HFFc6 (cell line): ENCODE results near the gene RSPH6A. TPM values are rescaled to one million over a fixed set of nuclear protein-coding genes. Genes with fewer than 3 reads are reported as not detected.

ENCODE experiments used
- DNase-seq: peaks from one replicate; pipeline ENCODE4 v3.0.0-alpha.2; 2018
- H3K27ac Mint-ChIP-seq: 2 replicates; pipeline ENCODE4 v1.8.0; 2020; ENCODE audit warnings: mild to moderate bottlenecking, mixed read lengths
- H3K27me3 Mint-ChIP-seq: 2 replicates; pipeline ENCODE4 v1.8.0; 2021; ENCODE audit warnings: mild to moderate bottlenecking, moderate library complexity, mixed read lengths; ENCODE audit not compliant: insufficient read depth
- H3K36me3 Mint-ChIP-seq: 2 replicates; pipeline ENCODE4 v1.8.0; 2021; ENCODE audit warnings: low read depth, mixed read lengths
- H3K4me1 Mint-ChIP-seq: 2 replicates; pipeline ENCODE4 v1.8.0; 2020; ENCODE audit warnings: low read depth, mixed read lengths
- H3K4me3 Mint-ChIP-seq: 2 replicates; pipeline ENCODE4 v1.8.0; 2020; ENCODE audit warnings: mild to moderate bottlenecking, moderate library complexity, mixed read lengths
- H3K9me3 Mint-ChIP-seq: 2 replicates; pipeline ENCODE4 v1.8.0; 2020; ENCODE audit warnings: mild to moderate bottlenecking, mixed read lengths
- CTCF ChIP-seq: fragments of 200-600 bp; sonication (generic); IDR thresholded peaks from 2 replicates; pipeline ENCODE4 v1.5.0; 2021; ENCODE audit warnings: antibody characterized with exemption, mild to moderate bottlenecking
- total RNA-seq, 6 experiments: library from RNA; stranded (reverse); fragmentation: NEBNext Ultra II Directional; extraction: Animal tissue kit (Norgen Biotek cat#: 25700); gene quantifications; 2 replicates in 1 of 6; 3 replicates in 5 of 6; pipeline ENCODE4 v1.2.3, GENCODE V29; 2021

The RSPH6A gene
- total RNA-seq, 6 experiments from 2014 or later = 0.07 TPM; not detected in 5

GRCh38 chr19:45767410-45767880 lies 47.7 kb downstream of the RSPH6A start:
- DNase-seq = peak; percentile 80
- H3K4me3 Mint-ChIP-seq = peak overlapping the region; percentile 90
- H3K9me3 Mint-ChIP-seq = no peaks in the 10 kb centered on the region
- H3K36me3 Mint-ChIP-seq = peaks cover 10% of the 10 kb centered on the region
- no peak for TF ChIP-seq CTCF
- H3K4me1 Mint-ChIP-seq = peaks cover 22% of the 10 kb centered on the region
- H3K27ac Mint-ChIP-seq = peak overlapping the region; percentile 90
- H3K27me3 Mint-ChIP-seq = peaks cover 26% of the 10 kb centered on the region

GRCh38 chr19:45766869-45767346 lies 48.2 kb downstream of the RSPH6A start:
- H3K27me3 Mint-ChIP-seq = peaks cover 26% of the 10 kb centered on the region
- peak overlapping the region; percentile 90 for H3K27ac Mint-ChIP-seq
- H3K4me3 Mint-ChIP-seq = peak overlapping the region; percentile 90
- H3K9me3 Mint-ChIP-seq = no peaks in the 10 kb centered on the region
- peaks cover 22% of the 10 kb centered on the region for H3K4me1 Mint-ChIP-seq
- peaks cover 5% of the 10 kb centered on the region; the same call in 1 of the 2 replicates for H3K36me3 Mint-ChIP-seq
- no peak for TF ChIP-seq CTCF
- peak; percentile 17 for DNase-seq

GRCh38 chr19:45766296-45766868 lies 48.7 kb downstream of the RSPH6A start:
- Mint-ChIP-seq H3K27ac (peak overlapping the region; percentile 90; the same call in 1 of the 2 replicates), H3K27me3 (peaks cover 23% of the 10 kb centered on the region), H3K9me3 (no peaks in the 10 kb centered on the region), H3K36me3 (peaks cover 5% of the 10 kb centered on the region; the same call in 1 of the 2 replicates), H3K4me1 (peaks cover 22% of the 10 kb centered on the region), H3K4me3 (peak overlapping the region; percentile 90)
- no peak for DNase-seq
- TF ChIP-seq CTCF = no peak

- DNase-seq = no peak
- Mint-ChIP-seq H3K36me3 (no peaks in the 10 kb centered on the region), H3K27ac (0 out of 2 replicates have a peak overlapping the region, but pooled peaks have one; percentile 21), H3K4me3 (0 out of 2 replicates have a peak overlapping the region, but pooled peaks have one; percentile 34), H3K27me3 (peaks cover 19% of the 10 kb centered on the region), H3K9me3 (no peaks in the 10 kb centered on the region), H3K4me1 (peaks cover 17% of the 10 kb centered on the region)
- no peak for TF ChIP-seq CTCF
These were observed 49.3 kb downstream of the RSPH6A start for GRCh38 chr19:45765702-45766295.

- Mint-ChIP-seq H3K9me3 (no peaks in the 10 kb centered on the region), H3K27me3 (peaks cover 21% of the 10 kb centered on the region), H3K36me3 (no peaks in the 10 kb centered on the region), H3K27ac (no peak overlapping the region), H3K4me3 (no peak overlapping the region), H3K4me1 (peaks cover 12% of the 10 kb centered on the region)
- no peak for TF ChIP-seq CTCF
- no peak for DNase-seq
These were observed 50.0 kb downstream of the RSPH6A start for GRCh38 chr19:45764945-45765701.
